NT2/D1 (cell line): ENCODE data around the gene OMD.

Source experiments
- DNase-seq: peaks from one replicate; pipeline ENCODE4 v3.0.0-alpha.2; 2011; ENCODE audit warnings: low read depth, low spot score
- H3K27me3 ChIP-seq: 2 replicates; pipeline ENCODE4 v1.6.0; 2011; ENCODE audit warnings: mild to moderate bottlenecking; ENCODE audit not compliant: insufficient read length, insufficient read depth
- H3K36me3 ChIP-seq: 2 replicates; pipeline ENCODE4 v1.6.1; 2011; ENCODE audit warnings: mild to moderate bottlenecking, low read length, mixed read lengths; ENCODE audit not compliant: insufficient read depth, insufficient read length
- H3K4me1 ChIP-seq: 2 replicates; pipeline ENCODE4 v1.5.1; 2011; ENCODE audit not compliant: insufficient read depth, insufficient read length
- H3K4me3 ChIP-seq: 2 replicates; pipeline ENCODE4 v1.5.1; 2011; ENCODE audit warnings: low read depth; ENCODE audit not compliant: insufficient read length
- H3K9ac ChIP-seq: 2 replicates; pipeline ENCODE4 v1.6.0; 2011; ENCODE audit warnings: low read depth; ENCODE audit not compliant: insufficient read length
- H3K9me3 ChIP-seq: 2 replicates; pipeline ENCODE4 v1.5.1; 2011; ENCODE audit warnings: mild to moderate bottlenecking, low read length; ENCODE audit not compliant: insufficient read depth
- SUZ12 ChIP-seq: IDR thresholded peaks from 2 replicates; pipeline ENCODE4 v1.6.1; 2011; ENCODE audit not compliant: insufficient read length, insufficient read depth; ENCODE audit errors: extremely low read depth
- YY1 ChIP-seq: IDR thresholded peaks from 2 replicates; pipeline ENCODE4 v1.6.1; 2011; ENCODE audit not compliant: insufficient read length, insufficient read depth
- ZNF274 ChIP-seq: IDR thresholded peaks from 2 replicates; pipeline ENCODE4 v1.6.1; 2011; ENCODE audit warnings: mild to moderate bottlenecking, low read depth, low read length

The OMD gene

GRCh38 chr9:92384375-92384774 lies 39.9 kb downstream of the OMD start:
- H3K9me3 ChIP-seq: no peaks in the 10 kb centered on the region
- H3K36me3 ChIP-seq: no peaks in the 10 kb centered on the region
- H3K9ac ChIP-seq: no peak overlapping the region
- H3K27me3 ChIP-seq: no peaks in the 10 kb centered on the region
- no peak overlapping the region for H3K4me3 ChIP-seq
- TF ChIP-seq YY1 (no peak), SUZ12 (no peak), ZNF274 (no peak)
- DNase-seq: no peak
- no peaks in the 10 kb centered on the region for H3K4me1 ChIP-seq

DNA sequence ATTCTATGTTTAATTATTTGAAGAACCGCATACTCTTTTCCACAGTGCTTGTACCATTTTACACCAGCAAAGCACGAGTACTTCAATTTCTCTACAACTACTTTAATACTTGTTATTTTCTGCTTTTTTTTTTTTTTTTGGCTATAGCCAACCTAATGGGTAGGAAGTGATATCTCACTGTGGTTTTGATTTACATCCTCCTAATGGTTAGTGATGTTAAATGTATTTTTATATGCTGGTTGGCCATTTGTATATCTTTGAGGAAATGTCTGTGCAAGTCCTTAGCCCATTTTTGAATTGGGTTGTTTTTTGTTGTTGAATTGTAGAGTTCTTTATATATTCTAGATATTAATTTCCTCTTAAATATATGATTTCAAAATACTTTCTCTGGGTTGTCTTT lies 42.5 kb downstream of the OMD start:
- Histone ChIP-seq H3K27me3 (no peaks in the 10 kb centered on the region), H3K9me3 (no peaks in the 10 kb centered on the region), H3K4me3 (no peak overlapping the region), H3K4me1 (peaks cover 3% of the 10 kb centered on the region), H3K9ac (no peak overlapping the region), H3K36me3 (no peaks in the 10 kb centered on the region)
- TF ChIP-seq YY1 (no peak), SUZ12 (no peak), ZNF274 (no peak)
- no peak for DNase-seq

DNA sequence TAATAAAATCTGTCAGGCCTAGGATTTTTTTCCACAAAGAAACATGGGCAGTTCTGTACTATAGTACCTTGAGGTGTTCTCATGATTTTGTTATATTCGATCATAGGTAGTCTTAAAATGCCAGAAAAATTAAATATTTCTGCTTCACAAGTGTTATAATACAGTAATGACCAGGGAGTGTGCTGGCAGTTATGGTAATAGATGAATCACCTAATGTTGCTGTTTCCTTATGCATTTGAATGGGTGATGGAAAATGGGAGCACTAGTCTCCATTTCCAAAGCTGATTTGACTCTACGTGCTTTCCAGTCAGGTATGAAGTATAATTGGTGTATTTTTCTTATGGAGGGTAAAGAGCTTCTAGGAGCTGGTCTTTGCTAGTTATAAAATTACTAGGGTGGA lies 43.7 kb downstream of the OMD start:
- H3K36me3 ChIP-seq: no peaks in the 10 kb centered on the region
- H3K9ac ChIP-seq: no peak overlapping the region
- peaks cover 3% of the 10 kb centered on the region for H3K4me1 ChIP-seq

DNA sequence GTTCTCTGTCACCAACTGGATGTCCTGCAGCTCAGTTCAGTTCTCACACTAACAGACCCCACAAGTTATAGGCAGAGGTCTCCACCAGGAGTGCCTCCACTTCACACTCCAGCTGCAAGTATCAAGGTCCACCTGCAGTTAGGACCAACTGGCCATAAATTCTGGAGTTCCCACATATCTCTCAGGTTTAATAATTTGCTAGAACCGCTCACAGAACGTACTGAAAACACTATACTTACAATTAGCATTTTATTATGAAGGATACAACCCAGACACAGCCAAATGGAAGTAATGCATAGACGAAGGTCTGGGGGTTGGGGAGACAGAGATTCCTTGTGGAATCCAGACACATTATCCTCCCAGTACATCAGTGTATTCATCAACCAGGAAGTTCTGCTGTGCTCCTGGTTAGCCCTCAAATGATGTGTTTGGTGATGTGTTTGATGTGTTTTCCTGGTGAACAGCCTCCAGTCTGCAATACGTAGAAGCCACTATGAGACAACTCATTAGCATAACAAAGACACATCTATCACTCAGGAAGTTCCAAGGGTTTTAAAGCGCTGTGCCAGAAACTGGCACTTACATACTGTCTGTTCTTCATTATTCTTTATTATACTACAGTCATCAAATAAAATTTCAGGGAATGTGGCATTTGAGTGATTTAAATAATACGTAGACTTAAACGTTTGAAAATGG lies 45.3 kb downstream of the OMD start:
- TF ChIP-seq SUZ12 (no peak), ZNF274 (no peak), YY1 (no peak)
- Histone ChIP-seq H3K9me3 (no peaks in the 10 kb centered on the region), H3K4me3 (no peak overlapping the region), H3K4me1 (peaks cover 3% of the 10 kb centered on the region), H3K36me3 (no peaks in the 10 kb centered on the region), H3K27me3 (no peaks in the 10 kb centered on the region), H3K9ac (no peak overlapping the region)
- DNase-seq: peak; percentile 15

More for the DNA sequence above, 43.7 kb downstream of the OMD start:
- no peaks in the 10 kb centered on the region for H3K9me3 ChIP-seq
- H3K4me3 ChIP-seq: no peak overlapping the region
- H3K27me3 ChIP-seq: no peaks in the 10 kb centered on the region
- TF ChIP-seq YY1: no peak
- no peak for TF ChIP-seq SUZ12
- TF ChIP-seq ZNF274: no peak
- no peak for DNase-seq

- Histone ChIP-seq H3K9ac (no peak overlapping the region), H3K4me3 (no peak overlapping the region), H3K4me1 (peaks cover 3% of the 10 kb centered on the region), H3K27me3 (no peaks in the 10 kb centered on the region), H3K36me3 (no peaks in the 10 kb centered on the region), H3K9me3 (peaks cover 2% of the 10 kb centered on the region)
- TF ChIP-seq YY1 (no peak), ZNF274 (no peak), SUZ12 (no peak)
- DNase-seq: no peak
These were observed 46.4 kb downstream of the OMD start for GRCh38 chr9:92377876-92378275.

DNA sequence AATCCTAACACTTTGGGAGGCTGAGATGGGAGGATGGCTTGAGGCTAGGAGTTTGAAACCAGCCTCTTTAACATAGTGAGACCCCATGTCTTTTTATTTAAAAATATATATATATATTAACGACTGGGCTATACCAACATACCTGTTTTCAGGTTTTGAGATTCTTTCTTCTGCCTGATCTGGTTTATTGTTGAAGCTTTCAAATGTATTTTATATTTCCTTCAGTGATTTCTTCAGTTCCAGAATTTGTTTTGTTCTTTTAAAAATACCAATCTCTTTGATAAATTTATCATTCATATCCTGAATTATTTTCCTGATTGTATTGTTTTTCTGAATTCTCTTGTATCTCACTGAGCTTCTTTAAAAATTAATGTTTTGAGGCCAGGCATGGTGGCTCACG lies 51.1 kb downstream of the OMD start:
- DNase-seq: no peak
- Histone ChIP-seq H3K9ac (no peak overlapping the region), H3K36me3 (no peaks in the 10 kb centered on the region), H3K4me1 (no peaks in the 10 kb centered on the region), H3K9me3 (peaks cover 7% of the 10 kb centered on the region), H3K27me3 (no peaks in the 10 kb centered on the region), H3K4me3 (no peak overlapping the region)
- TF ChIP-seq SUZ12 (no peak), ZNF274 (no peak), YY1 (no peak)

- TF ChIP-seq ZNF274 (no peak), SUZ12 (no peak), YY1 (no peak)
- DNase-seq: no peak
- H3K27me3 ChIP-seq: no peaks in the 10 kb centered on the region
These were observed 55.2 kb downstream of the OMD start for GRCh38 chr9:92369075-92369474.

More at GRCh38 chr9:92369075-92369474, 55.2 kb downstream of the OMD start:
- no peak overlapping the region for H3K9ac ChIP-seq
- no peaks in the 10 kb centered on the region for H3K4me1 ChIP-seq
- H3K4me3 ChIP-seq: no peak overlapping the region
- peaks cover 7% of the 10 kb centered on the region for H3K9me3 ChIP-seq
- no peaks in the 10 kb centered on the region for H3K36me3 ChIP-seq
